A172 (cell line): ENCODE measurements around the gene PRR5. TPM values are rescaled to one million over a fixed set of nuclear protein-coding genes. Genes with fewer than 3 reads are reported as not detected.

Experiments
- DNase-seq: peaks from one replicate; pipeline ENCODE4 v3.0.0-alpha.2; 2015; ENCODE audit warnings: low spot score
- total RNA-seq: library from RNA; depleted of rRNA; stranded (reverse); fragments of >200 nt; shearing (Covaris generic); gene quantifications from 2 replicates; pipeline ENCODE4 v1.2.3, GENCODE V29; 2014

The PRR5 gene
- total RNA-seq, 1 experiment from 2014 or later = 7.1 TPM

GRCh38 chr22:44755417-44755816 lies 53.4 kb downstream of the PRR5 start:
- no peak for DNase-seq

- no peak for DNase-seq
These were observed 54.0 kb downstream of the PRR5 start for GRCh38 chr22:44755956-44756361.

DNA sequence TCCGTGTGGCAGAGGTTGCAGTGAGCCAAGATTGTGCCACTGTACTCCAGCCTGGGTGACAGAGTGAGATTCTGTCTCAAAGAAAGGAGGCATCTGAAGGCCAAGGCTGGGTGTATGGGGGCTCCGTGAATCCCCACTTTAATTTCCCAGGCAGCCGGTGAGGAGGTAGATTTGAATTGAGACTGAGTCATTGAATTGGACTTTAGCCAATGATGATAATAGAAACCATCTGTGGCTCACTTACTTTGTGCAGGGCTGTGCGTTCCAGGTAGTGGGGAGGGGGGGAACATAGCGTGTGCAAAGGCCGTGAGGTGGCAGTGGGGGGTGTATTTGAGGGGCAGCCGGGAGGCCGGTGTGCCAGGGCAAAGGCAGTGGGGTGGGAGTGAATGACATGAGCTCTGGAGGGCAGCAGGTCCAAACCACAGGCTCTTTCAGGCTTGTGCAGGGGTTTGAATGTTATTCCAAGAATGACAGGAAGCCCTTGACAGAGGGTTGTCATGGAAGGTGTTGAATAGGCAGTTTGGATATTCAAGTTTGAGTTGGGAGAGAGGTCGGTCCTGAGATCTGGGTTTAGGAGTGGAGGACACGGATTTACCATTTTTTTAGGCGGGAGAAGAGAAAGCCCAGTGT lies 56.5 kb downstream of the PRR5 start:
- peak; percentile 46 for DNase-seq

DNA sequence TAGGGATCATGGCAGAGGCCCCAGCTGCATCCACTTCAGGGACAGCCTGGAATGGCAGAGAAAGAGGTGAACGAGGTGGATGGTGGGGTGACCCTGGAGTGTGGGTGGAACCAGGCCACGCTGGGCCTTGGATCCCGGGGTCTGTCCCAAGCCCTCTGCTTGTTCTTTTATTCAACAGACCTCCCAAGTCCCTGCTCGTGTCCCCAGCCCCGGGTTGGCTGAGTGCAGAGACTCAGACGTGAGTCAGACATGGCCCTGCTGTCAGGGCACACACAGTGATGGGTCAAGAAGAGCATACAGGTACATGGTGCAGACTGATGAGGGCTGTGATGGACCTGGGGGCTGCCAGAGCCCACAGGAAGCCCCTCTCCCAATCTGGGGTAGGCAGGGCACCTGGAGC lies 57.0 kb downstream of the PRR5 start:
- no peak for DNase-seq

DNA sequence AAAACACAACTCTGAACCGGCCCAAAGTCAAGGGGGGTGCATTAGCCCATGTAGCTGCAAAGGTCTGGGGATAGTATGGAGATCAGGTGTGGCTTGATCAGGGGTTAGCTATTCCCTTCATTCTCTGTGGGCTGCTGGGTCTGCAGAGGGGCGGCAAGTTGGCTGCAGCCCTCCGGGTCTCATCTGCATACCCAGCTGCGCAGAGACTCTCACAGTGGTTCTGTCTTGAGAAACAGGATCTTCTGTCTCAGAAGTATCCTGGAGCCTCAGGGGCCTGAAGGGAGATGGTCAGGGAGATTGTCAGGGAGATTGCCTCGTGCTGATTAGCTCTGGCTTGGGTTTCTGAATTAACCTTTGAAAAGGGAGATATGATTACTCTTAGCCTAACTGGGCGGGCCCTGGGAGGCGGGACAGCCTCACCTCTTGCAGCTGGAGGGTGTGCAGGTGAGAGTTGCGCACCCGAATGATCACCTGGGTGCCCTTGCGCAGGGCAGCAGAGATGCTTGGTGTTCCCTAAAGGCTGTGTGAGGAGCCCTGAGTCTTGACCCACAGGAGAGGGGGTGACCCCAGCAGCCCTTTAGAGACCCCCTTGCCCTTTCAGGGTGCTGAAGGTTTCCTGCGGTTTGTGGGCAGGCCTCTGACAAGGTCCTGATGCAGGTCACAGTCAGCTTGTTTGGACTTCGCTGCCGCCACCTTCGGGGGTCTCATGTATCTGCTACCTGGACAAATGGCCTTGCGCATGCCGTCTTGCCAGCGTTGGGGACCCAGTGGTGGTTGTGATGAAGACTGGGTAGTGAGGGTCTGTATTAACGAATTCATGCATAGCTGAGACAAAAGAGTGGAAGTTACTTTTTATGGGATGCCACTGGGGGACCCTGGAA lies 57.7 kb downstream of the PRR5 start:
- DNase-seq = no peak

DNA sequence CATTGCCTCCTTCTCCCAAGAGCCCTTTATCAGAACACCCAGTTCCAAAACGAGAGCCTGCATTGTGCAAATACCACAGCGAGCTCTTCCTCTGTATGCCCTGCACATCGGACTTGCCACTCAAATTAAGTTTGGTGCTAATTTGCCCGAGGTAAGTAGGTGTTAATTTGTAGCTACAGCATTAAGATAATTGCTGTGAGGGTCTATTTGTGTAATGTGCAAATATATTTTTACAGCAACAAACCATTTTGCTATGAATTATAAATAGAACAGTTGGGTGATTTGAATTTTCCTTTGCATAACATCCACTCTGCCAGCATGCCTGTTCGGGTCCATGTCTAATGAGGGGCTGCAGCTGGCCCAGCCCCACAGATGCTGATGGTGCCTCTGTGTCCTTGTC lies 58.5 kb downstream of the PRR5 start:
- no peak for DNase-seq

- DNase-seq = no peak
These were observed 59.0 kb downstream of the PRR5 start for GRCh38 chr22:44761025-44761424.

DNA sequence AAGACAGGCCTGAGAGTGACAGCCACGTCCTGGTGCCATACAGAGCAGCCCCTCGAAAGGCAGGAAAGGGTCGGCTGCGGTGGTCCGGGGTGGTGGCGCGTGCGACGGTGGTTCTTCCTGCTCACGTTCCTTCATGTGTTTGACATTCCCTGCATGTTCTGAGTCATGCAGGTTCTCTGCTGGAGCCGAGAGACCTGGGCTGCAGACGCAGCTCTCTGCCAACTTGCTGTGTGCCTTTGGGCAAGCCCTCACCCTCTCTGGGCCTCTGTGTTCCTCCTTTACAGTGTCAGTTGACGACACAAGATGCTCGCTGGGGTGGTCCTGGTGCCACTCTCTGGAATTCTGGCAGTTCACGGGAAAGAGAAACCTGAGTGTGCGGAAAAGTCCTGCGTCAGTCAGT lies 62.4 kb downstream of the PRR5 start:
- DNase-seq = no peak

- DNase-seq = no peak
These were observed 63.0 kb downstream of the PRR5 start for GRCh38 chr22:44764974-44765373.

GRCh38 chr22:44765571-44766285 lies 63.7 kb downstream of the PRR5 start:
- peak; percentile 5 for DNase-seq

DNA sequence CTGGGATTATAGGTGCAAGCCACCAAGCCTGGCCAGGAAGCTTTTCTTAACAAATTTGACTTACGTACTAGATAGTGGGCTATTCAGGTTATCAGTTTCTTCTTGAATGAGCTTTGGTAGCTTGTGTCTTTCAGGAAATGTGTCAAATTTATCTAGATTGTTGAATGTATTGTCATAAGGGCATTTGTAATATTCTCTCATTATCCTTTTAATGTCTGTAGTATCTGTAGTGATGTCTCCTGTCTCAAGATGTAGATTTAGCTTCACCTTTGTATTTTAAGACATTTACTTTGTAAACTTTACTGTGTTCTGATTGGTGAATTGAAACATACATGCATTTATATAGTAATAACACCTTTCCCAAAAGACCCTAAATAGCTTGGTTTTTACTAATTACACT lies 71.1 kb downstream of the PRR5 start:
- no peak for DNase-seq

DNA sequence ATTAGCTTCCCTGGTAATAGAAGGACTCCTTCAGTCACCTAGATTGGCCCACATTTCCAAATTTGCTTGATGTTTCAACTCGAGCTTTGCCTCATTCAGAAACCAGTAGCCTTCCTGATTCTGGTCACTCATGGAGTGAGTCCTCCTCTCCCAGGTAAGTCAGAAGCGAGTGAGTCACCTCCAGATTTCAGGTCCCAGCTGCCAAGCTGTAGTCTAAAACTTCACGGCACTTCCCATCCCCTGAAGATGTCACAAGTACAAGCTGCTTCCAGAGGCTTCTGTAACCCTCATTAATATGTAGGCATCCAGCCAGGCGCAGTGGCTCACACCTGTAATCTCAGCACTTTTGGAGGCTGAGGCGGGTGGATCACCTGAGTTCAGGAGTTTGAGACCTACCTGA lies 73.9 kb downstream of the PRR5 start:
- no peak for DNase-seq

DNA sequence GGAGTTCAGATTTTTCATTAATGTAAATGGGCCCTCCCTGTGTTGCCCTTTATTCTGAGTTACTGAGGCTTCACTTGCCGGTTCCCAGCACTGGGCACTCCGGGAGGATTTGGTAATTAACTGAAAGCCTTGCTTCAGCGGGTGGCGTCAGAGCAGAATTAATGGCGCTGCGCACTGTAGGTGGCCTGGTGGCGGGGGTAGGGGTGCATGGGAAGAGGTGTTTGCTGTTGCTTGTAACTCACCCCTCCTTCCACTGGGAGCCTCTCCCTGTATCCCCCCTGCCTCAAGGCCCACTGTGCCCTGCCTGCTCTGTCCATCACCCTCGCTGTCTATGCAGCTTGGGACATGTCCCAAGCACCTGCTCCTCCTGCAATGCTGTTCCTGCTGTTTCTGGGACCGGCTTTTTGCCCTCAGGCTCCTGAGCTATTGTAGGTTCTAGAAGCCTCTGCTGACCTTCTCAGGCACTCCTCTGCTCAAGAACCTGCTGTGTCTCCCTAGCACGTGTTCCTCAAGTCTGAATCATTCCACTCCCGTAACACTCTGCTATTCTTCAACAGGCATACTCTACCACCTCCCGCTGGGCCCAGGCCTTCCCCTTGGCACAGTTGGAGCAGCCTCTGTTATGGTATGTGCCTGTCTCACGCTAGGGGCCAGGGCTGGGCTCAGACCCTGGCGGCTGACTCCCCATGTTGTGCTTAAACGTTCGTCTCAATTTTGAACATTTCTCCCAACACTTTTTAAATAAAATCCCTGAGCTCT lies 74.8 kb downstream of the PRR5 start:
- no peak for DNase-seq

- no peak for DNase-seq
These were observed 75.4 kb downstream of the PRR5 start for GRCh38 chr22:44777364-44777755.

- no peak for DNase-seq
These were observed 79.0 kb downstream of the PRR5 start for GRCh38 chr22:44780876-44781449.

DNA sequence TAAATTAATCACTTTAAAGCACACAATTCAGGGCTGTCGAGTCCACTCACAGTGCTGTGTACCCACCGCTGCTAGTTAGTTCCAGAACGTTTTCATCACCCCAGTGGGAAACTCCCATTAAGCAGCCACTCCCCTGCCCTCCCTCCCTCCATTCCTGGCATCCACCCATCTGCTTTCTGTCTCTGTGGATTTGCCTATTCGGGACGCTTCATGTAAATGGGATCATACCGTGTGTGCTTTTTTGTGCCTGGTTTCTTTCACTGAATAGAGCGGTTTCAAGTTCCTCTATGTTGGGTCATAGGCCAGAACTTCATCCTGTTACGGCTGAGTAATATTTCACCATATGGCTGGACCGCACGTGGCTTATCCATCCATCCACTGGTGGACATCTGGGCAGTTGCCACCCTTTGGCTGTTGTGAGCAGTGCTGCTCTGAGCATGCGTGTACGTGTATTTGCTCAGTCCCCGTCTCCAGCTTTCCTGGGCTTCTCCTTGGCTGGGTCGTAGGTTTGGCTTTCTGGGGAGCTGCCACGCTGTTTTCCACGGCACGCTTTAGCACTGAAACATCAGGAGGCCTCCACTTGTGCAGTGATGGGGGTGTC lies 80.5 kb downstream of the PRR5 start:
- DNase-seq = no peak

GRCh38 chr22:44783091-44783490 lies 81.1 kb downstream of the PRR5 start:
- no peak for DNase-seq

GRCh38 chr22:44783581-44783980 lies 81.6 kb downstream of the PRR5 start:
- DNase-seq = peak; percentile 8

DNA sequence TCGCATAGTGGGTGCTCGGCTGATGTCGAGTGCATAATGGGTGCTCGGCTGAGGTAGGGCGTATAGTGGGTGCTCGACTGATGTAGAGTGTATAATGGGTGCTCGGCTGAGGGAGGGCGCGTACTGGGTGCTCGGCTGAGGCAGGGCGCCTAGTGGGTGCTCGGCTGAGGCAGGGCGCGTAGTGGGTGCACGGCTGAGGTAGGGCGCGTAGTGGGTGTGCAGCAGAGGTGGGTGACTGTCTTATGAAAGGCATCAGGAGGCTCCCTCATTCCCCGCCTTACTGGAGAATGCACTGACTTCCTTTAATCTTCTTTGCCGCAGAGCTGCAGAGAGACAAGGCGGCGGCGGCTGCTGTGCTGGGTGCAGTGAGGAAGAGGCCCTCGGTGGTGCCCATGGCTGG lies 84.1 kb downstream of the PRR5 start:
- DNase-seq = no peak

- DNase-seq = no peak
These were observed 84.6 kb downstream of the PRR5 start for GRCh38 chr22:44786610-44787009.
